H1 (cell line): ENCODE measurements around the gene ASTN1. TPM values are rescaled to one million over a fixed set of nuclear protein-coding genes. Genes with fewer than 3 reads are reported as not detected.

ENCODE experiments used
- CTCF ChIA-PET: fragments of 300-600 bp; sonication (Branson Sonifier 250); formaldehyde crosslinking; loops from one replicate; lab custom pipeline; 2021; ENCODE audit not compliant: partially characterized antibody; lab: Charles Lee
- POLR2A ChIA-PET: fragments of 300-600 bp; sonication (Branson Sonifier 250); formaldehyde crosslinking; loops from one replicate; lab custom pipeline; 2021; ENCODE audit warnings: inconsistent platforms; ENCODE audit not compliant: partially characterized antibody; lab: Charles Lee
- DNase-seq, 2 experiments: peaks; one replicate each; pipeline versions ENCODE4 v3.0.0 to v3.0.0-alpha.2; 2010 to 2022; ENCODE audit warnings: low spot score in 2 of 2, low read depth in 1 of 2, mixed read lengths in 1 of 2
- FAIRE-seq: peaks from 2 replicates; lab custom pipeline; 2011; peaks lifted over from hg19 to GRCh38; lab: Jason Lieb, UNC
- H2AFZ ChIP-seq: 2 replicates; pipeline ENCODE4 v1.8.1; 2012; ENCODE audit warnings: low read length, inconsistent platforms
- H2AK5ac ChIP-seq: 2 replicates; pipeline ENCODE4 v1.6.1; 2013; ENCODE audit warnings: low read depth, low read length
- H2BK120ac ChIP-seq: replicated peaks from 2 replicates; pipeline ENCODE3; 2013; ENCODE audit warnings: low read depth, low read length, inconsistent platforms
- H2BK12ac ChIP-seq: 2 replicates; pipeline ENCODE4 v1.6.1; 2013; ENCODE audit warnings: low read depth, low read length
- H2BK15ac ChIP-seq: 2 replicates; pipeline ENCODE4 v1.6.1; 2013; ENCODE audit warnings: low read length
- H2BK20ac ChIP-seq: 2 replicates; pipeline ENCODE4 v1.6.1; 2013; ENCODE audit warnings: low read length
- H2BK5ac ChIP-seq: 2 replicates; pipeline ENCODE4 v1.6.1; 2013; ENCODE audit warnings: low read depth, low read length
- H3K14ac ChIP-seq: 2 replicates; pipeline ENCODE4 v1.6.1; 2013; ENCODE audit warnings: inconsistent platforms; ENCODE audit not compliant: insufficient read length
- H3K18ac ChIP-seq: 2 replicates; pipeline ENCODE4 v1.6.1; 2013; ENCODE audit warnings: low read length; ENCODE audit errors: extremely low read depth
- H3K23ac ChIP-seq: 2 replicates; pipeline ENCODE4 v1.6.1; 2013; ENCODE audit warnings: inconsistent platforms; ENCODE audit not compliant: insufficient read length
- H3K23me2 ChIP-seq: 2 replicates; pipeline ENCODE4 v1.6.1; 2013; ENCODE audit warnings: low read depth, low read length
- H3K27ac ChIP-seq: 2 replicates; pipeline ENCODE4 v1.6.1; 2011; ENCODE audit warnings: low read depth, low read length, inconsistent platforms
- H3K27me3 ChIP-seq, 4 experiments: replicated peaks in 1 of 4; 1 replicate in 1 of 4; 2 replicates in 3 of 4; pipeline versions ENCODE4 v1.6.1 to v1.8.1; 2011 to 2013; ENCODE audit warnings: low read length in 3 of 4, mild to moderate bottlenecking in 3 of 4, inconsistent platforms in 2 of 4, mixed read lengths in 2 of 4, moderate library complexity in 1 of 4; ENCODE audit not compliant: control insufficient read depth in 3 of 4, insufficient read depth in 3 of 4; ENCODE audit errors: extremely low read depth in 1 of 4
- H3K36me3 ChIP-seq, 4 experiments: 2 replicates each; pipeline versions ENCODE4 v1.6.1 to v1.8.1; 2011 to 2013; ENCODE audit warnings: mild to moderate bottlenecking in 4 of 4, low read length in 3 of 4, moderate library complexity in 2 of 4, control low read depth in 1 of 4, inconsistent platforms in 1 of 4; ENCODE audit not compliant: insufficient read depth in 4 of 4, control insufficient read depth in 2 of 4
- H3K4ac ChIP-seq: replicated peaks from 2 replicates; pipeline ENCODE3; 2013; ENCODE audit warnings: low read length, low read depth, mixed read lengths, inconsistent platforms; ENCODE audit not compliant: insufficient read length
- H3K4me1 ChIP-seq, 4 experiments: replicated peaks in 1 of 4; 1 replicate in 1 of 4; 2 replicates in 3 of 4; pipeline versions ENCODE4 v1.6.1 to v1.8.1; 2011 to 2013; ENCODE audit warnings: low read length in 3 of 4, inconsistent platforms in 2 of 4, mixed read lengths in 1 of 4; ENCODE audit not compliant: insufficient read depth in 4 of 4, control insufficient read depth in 3 of 4
- H3K4me2 ChIP-seq, 2 experiments: 2 replicates each; pipeline versions ENCODE4 v1.6.1 to v1.8.1; 2011 to 2013; ENCODE audit warnings: low read depth in 2 of 2, low read length in 2 of 2, control low read depth in 1 of 2, inconsistent platforms in 1 of 2, mild to moderate bottlenecking in 1 of 2; ENCODE audit not compliant: insufficient read depth in 1 of 2
- H3K4me3 ChIP-seq, 4 experiments: fragments of 200-600, 300-600 bp in 1 of 4; sonication (generic), shearing (Covaris generic), sonication (Bioruptor Twin) in 1 of 4; 2 replicates each; pipeline versions ENCODE4 v1.5.1 to v1.8.1; 2011 to 2016; ENCODE audit warnings: low read length in 4 of 4, low read depth in 3 of 4, control low read depth in 2 of 4, inconsistent platforms in 2 of 4, mild to moderate bottlenecking in 2 of 4, mixed read lengths in 1 of 4, moderate library complexity in 1 of 4; ENCODE audit not compliant: insufficient read depth in 2 of 4; ENCODE audit errors: extremely low read depth in 1 of 4
- H3K56ac ChIP-seq: replicated peaks from 2 replicates; pipeline ENCODE3; 2013; ENCODE audit warnings: low read depth, mild to moderate bottlenecking, mixed read lengths, low read length, inconsistent platforms; ENCODE audit not compliant: insufficient read length
- H3K79me1 ChIP-seq: 2 replicates; pipeline ENCODE4 v1.6.1; 2013; ENCODE audit warnings: low read depth, low read length, control low read depth
- H3K79me2 ChIP-seq, 2 experiments: 2 replicates each; pipeline versions ENCODE4 v1.6.1 to v1.8.1; 2012 to 2013; ENCODE audit warnings: low read length in 2 of 2, mild to moderate bottlenecking in 2 of 2, inconsistent platforms in 1 of 2; ENCODE audit not compliant: insufficient read depth in 2 of 2, control insufficient read depth in 1 of 2
- H3K9ac ChIP-seq, 4 experiments: replicated peaks in 1 of 4; 1 replicate in 1 of 4; 2 replicates in 3 of 4; pipeline versions ENCODE4 v1.6.1 to v1.8.1; 2011 to 2013; ENCODE audit warnings: low read depth in 3 of 4, low read length in 3 of 4, control low read depth in 2 of 4, mild to moderate bottlenecking in 2 of 4, moderate library complexity in 2 of 4, inconsistent platforms in 1 of 4; ENCODE audit errors: extremely low read depth in 1 of 4
- H3K9me3 ChIP-seq, 2 experiments: 2 replicates each; pipeline versions ENCODE4 v1.6.1 to v1.8.1; 2012 to 2013; ENCODE audit warnings: mild to moderate bottlenecking in 2 of 2, moderate library complexity in 2 of 2, control low read depth in 1 of 2, inconsistent platforms in 1 of 2, low read depth in 1 of 2, low read length in 1 of 2, mixed read lengths in 1 of 2; ENCODE audit not compliant: insufficient read depth in 2 of 2
- H4K20me1 ChIP-seq, 2 experiments: replicated peaks in 1 of 2; 2 replicates each; pipeline versions ENCODE3 to v1.8.1; 2011 to 2013; ENCODE audit warnings: inconsistent platforms in 2 of 2, low read length in 2 of 2, mild to moderate bottlenecking in 1 of 2; ENCODE audit not compliant: insufficient read depth in 2 of 2, control insufficient read depth in 1 of 2
- H4K5ac ChIP-seq: 2 replicates; pipeline ENCODE4 v1.6.1; 2013; ENCODE audit warnings: low read length, low read depth, mixed read lengths, inconsistent platforms; ENCODE audit not compliant: insufficient read length
- H4K8ac ChIP-seq: 2 replicates; pipeline ENCODE4 v1.8.0; 2013; ENCODE audit warnings: mild to moderate bottlenecking, moderate library complexity, low read length, inconsistent platforms; ENCODE audit not compliant: insufficient read depth; ENCODE audit errors: extremely low read depth
- H4K91ac ChIP-seq: replicated peaks from 2 replicates; pipeline ENCODE3; 2013; ENCODE audit warnings: low read length, mixed read lengths, inconsistent platforms; ENCODE audit not compliant: insufficient read length
- CTBP2 ChIP-seq: IDR thresholded peaks from 2 replicates; pipeline ENCODE4 v1.7.0; 2011; ENCODE audit warnings: borderline replicate concordance, mild to moderate bottlenecking, moderate library complexity, mixed read lengths, low read length; ENCODE audit not compliant: insufficient read depth, insufficient read length
- E2F6 ChIP-seq: IDR thresholded peaks from 2 replicates; pipeline ENCODE4 v1.6.1; 2012; ENCODE audit warnings: inconsistent platforms
- JUN ChIP-seq: IDR thresholded peaks from 2 replicates; pipeline ENCODE4 v1.6.1; 2011; ENCODE audit warnings: low read depth, mild to moderate bottlenecking, improper control_type of control experiment, low read length
- POLR2AphosphoS5 ChIP-seq: IDR thresholded peaks from 2 replicates; pipeline ENCODE4 v1.6.1; 2011; ENCODE audit warnings: low read depth, low read length
- RAD21 ChIP-seq, 2 experiments: IDR thresholded peaks in 1 of 2; conservative IDR thresholded peaks in 1 of 2; 2 replicates each; pipeline ENCODE4 v1.6.1; 2011; ENCODE audit warnings: low read depth in 2 of 2, low read length in 2 of 2, improper control_type of control experiment in 1 of 2, inconsistent platforms in 1 of 2, mild to moderate bottlenecking in 1 of 2, moderate library complexity in 1 of 2
- RFX5 ChIP-seq: IDR thresholded peaks from 2 replicates; pipeline ENCODE4 v1.6.1; 2011; ENCODE audit warnings: low read depth, low read length, improper control_type of control experiment, borderline replicate concordance
- RNF2 ChIP-seq: fragments of 200-900, 300-1000 bp; sonication (generic); IDR thresholded peaks from 2 replicates; pipeline ENCODE4 v1.7.1; 2016; ENCODE audit warnings: borderline replicate concordance, low read depth, mild to moderate bottlenecking, antibody characterized with exemption, low read length; ENCODE audit not compliant: poor library complexity, severe bottlenecking; ENCODE audit errors: missing control alignments
- SAP30 ChIP-seq: fragments of 300-600 bp; sonication (generic); IDR thresholded peaks from 2 replicates; pipeline ENCODE4 v1.7.1; 2012; ENCODE audit warnings: low read length, moderate library complexity, mild to moderate bottlenecking, inconsistent platforms; ENCODE audit not compliant: insufficient read depth, insufficient replicate concordance
- SP1 ChIP-seq: IDR thresholded peaks from 2 replicates; pipeline ENCODE4 v1.6.1; 2011; ENCODE audit warnings: low read depth, low read length
- SP2 ChIP-seq: IDR thresholded peaks from 2 replicates; pipeline ENCODE4 v1.6.1; 2012; ENCODE audit warnings: mild to moderate bottlenecking, low read length, inconsistent platforms
- USF2 ChIP-seq: IDR thresholded peaks from 2 replicates; pipeline ENCODE4 v1.6.1; 2011; ENCODE audit warnings: low read length, improper control_type of control experiment
- WGBS, 2 experiments: shearing (Covaris generic) in 1 of 2; methylation state at CpG; one replicate each; pipeline versions ENCODE4 v1.1.6 to v1.1.7; 2013 to 2015; ENCODE audit warnings: low lambda C conversion rate in 2 of 2, mixed read lengths in 2 of 2, inconsistent platforms in 1 of 2, low coverage in 1 of 2, missing lambda C conversion rate in 1 of 2; ENCODE audit not compliant: insufficient replicate concordance in 2 of 2, insufficient coverage in 1 of 2, insufficient read length in 1 of 2; ENCODE audit errors: extremely low coverage in 1 of 2, missing lambda C conversion rate in 1 of 2; 5-methylcytosine and 5-hydroxymethylcytosine counted together
- polyA plus RNA-seq, 7 experiments: library from polyadenylated mRNA; depleted of rRNA in 3 of 7; stranded (reverse) in 5 of 7; unstranded in 2 of 7; fragments of >200 nt in 5 of 7; fragments of 200-250 nt in 2 of 7; gene quantifications; 1 replicate in 5 of 7; 2 replicates in 1 of 7; 4 replicates in 1 of 7; pipeline versions ENCODE4 v1.2.1 to v1.2.3, GENCODE V29; 2011 to 2013; ENCODE audit warnings: missing spikeins in 2 of 7, mixed read lengths in 2 of 7
- total RNA-seq: library from RNA; stranded (reverse); fragmentation: NEBNext Ultra II Directional; extraction: Animal tissue kit (Norgen Biotek cat#: 25700); gene quantifications from 2 replicates; pipeline ENCODE4 v1.2.1, GENCODE V29; 2021

ASTN1 gene
- total and polyA plus RNA-seq, 2 of the 8 experiments (the other 6 are each of a cell fraction or from before 2014, with no cell fraction given), result 2.9 to 4.1 TPM

GRCh38 chr1:177211231-177211630 lies 46.7 kb upstream of the ASTN1 start:
- Histone ChIP-seq H2BK5ac (no peak overlapping the region), H4K8ac (no peak overlapping the region), H4K91ac (no peak overlapping the region), H3K9me3 (no peaks in the 10 kb centered on the region), H2BK120ac (no peak overlapping the region), H3K23me2 (no peaks in the 10 kb centered on the region), H2BK12ac (no peak overlapping the region), H3K36me3 (no peaks in the 10 kb centered on the region), H3K56ac (no peak overlapping the region), H2AK5ac (no peak overlapping the region), H3K27me3 (peaks cover 12 to 29% (median 22%) of the 10 kb centered on the region in 4 experiments), H3K79me1 (no peaks in the 10 kb centered on the region), H4K5ac (no peak overlapping the region), H3K4me1 (no peaks in the 10 kb centered on the region), H4K20me1 (no peaks in the 10 kb centered on the region), H3K23ac (no peak overlapping the region), H2AFZ (no peak overlapping the region), H2BK20ac (no peak overlapping the region), H3K4me3 (no peak overlapping the region), H3K4me2 (no peak overlapping the region), H3K4ac (no peak overlapping the region), H3K79me2 (no peaks in the 10 kb centered on the region), H3K18ac (no peak overlapping the region), H3K9ac (no peak overlapping the region), H3K14ac (no peak overlapping the region), H3K27ac (no peak overlapping the region), H2BK15ac (no peak overlapping the region)
- WGBS, 2 experiments, result 86% methylated on average over 4 of the region's 4 CpGs; no CpG with 5 or more reads in 1 of the 2 experiments
- ChIA-PET POLR2A (no interaction called here), CTCF (interaction anchor here (0.7 to 0.8 kb wide), 2 partner anchors 29 to 313 kb away, joined by 3 read pairs; no protein-coding TSS in a partner anchor)
- FAIRE-seq (no peak), DNase-seq (no peak)
- TF ChIP-seq USF2 (no peak), E2F6 (no peak), RNF2 (no peak), CTBP2 (no peak), SP2 (no peak), SP1 (no peak), RFX5 (no peak), POLR2AphosphoS5 (no peak), RAD21 (IDR thresholded peaks at IDR 0.05 in 1 of 2, conservative IDR thresholded peaks at IDR 0.05 in 1 of 2; ENCODE audit: low read depth in 2 of 2, low read length in 2 of 2) (no peak), SAP30 (no peak), JUN (no peak)
